Measurements from ENCODE around the gene DNAAF3. TPM values are rescaled to one million over a fixed set of nuclear protein-coding genes. Genes with fewer than 3 reads are reported as not detected.
"Not testable (repeated sequence)": the region's sequence is repeated elsewhere in the genome, so short reads cannot be mapped to it uniquely, and the experiment has no call there.

Gene DNAAF3
- total and polyA plus RNA-seq, 8 donors, result 1.2 to 3.3 (median 2.6) TPM

GRCh38 chr19:55173186-55173713 lies 6.8 kb upstream of the DNAAF3 start:
- Histone ChIP-seq H3K36me3 (no peaks in the 10 kb centered on the region), H3K4me1 (no peaks in the 10 kb centered on the region), H3K27ac (no peak overlapping the region), H3K9me3 (no peaks in the 10 kb centered on the region), H3K4me3 (peak overlapping the region in 3 of 4 donors; percentile 3 to 39 (median 20)), H3K27me3 (peaks cover 0 to 39% (median 7%) of the 10 kb centered on the region in 4 donors)
- peak in 2 of 4 donors; percentile 37 to 51 for ATAC-seq
- no peak for DNase-seq
- WGBS, 2 donors, result 3 to 5% methylated on average over 17 to 32 of the region's 32 CpGs
- intact Hi-C loops (cut with DNase I), result no loop called here
- TF ChIP-seq CTCF (IDR thresholded peaks at IDR 0.05), result no peak
- no peak for FAIRE-seq

- H3K9me3 ChIP-seq, result no peaks in the 10 kb centered on the region
- ATAC-seq, result no peak
- H3K27ac ChIP-seq, result no peak overlapping the region
- TF ChIP-seq CTCF (IDR thresholded peaks at IDR 0.05), result no peak
- H3K36me3 ChIP-seq, result no peaks in the 10 kb centered on the region
- DNase-seq, result no peak
- no peak overlapping the region for H3K4me3 ChIP-seq
- peaks cover 0 to 35% (median 7%) of the 10 kb centered on the region in 4 donors for H3K27me3 ChIP-seq
- intact Hi-C loops (cut with DNase I), result no loop called here
- FAIRE-seq, result no peak
- WGBS, 2 donors, result 11 to 13% methylated on average over 12 of the region's 12 CpGs
- no peaks in the 10 kb centered on the region for H3K4me1 ChIP-seq
Measured at GRCh38 chr19:55172741-55173140, 6.3 kb upstream of the DNAAF3 start.

GRCh38 chr19:55172318-55172717 lies 5.9 kb upstream of the DNAAF3 start:
- ATAC-seq; H3K36me3 ChIP-seq; H3K4me3 ChIP-seq; H3K4me1 ChIP-seq; DNase-seq; FAIRE-seq; intact Hi-C loops (cut with DNase I); H3K27ac ChIP-seq; H3K9me3 ChIP-seq: not testable (repeated sequence)
- peaks cover 0 to 31% (median 7%) of the 10 kb centered on the region in 4 donors for H3K27me3 ChIP-seq
- 46 to 50% methylated on average over 9 of the region's 9 CpGs for WGBS, 2 donors

- no peak for ATAC-seq
- Histone ChIP-seq H3K4me3 (no peak overlapping the region), H3K27me3 (peaks cover 0 to 26% (median 7%) of the 10 kb centered on the region in 4 donors), H3K4me1 (peaks cover 0 to 2% (median 0%) of the 10 kb centered on the region in 3 donors), H3K36me3 (no peaks in the 10 kb centered on the region), H3K27ac (no peak overlapping the region), H3K9me3 (no peaks in the 10 kb centered on the region)
- intact Hi-C loops (cut with DNase I), result no loop called here
- WGBS, 2 donors, result 66 to 76% methylated on average over 5 of the region's 5 CpGs
- no peak for FAIRE-seq
- TF ChIP-seq CTCF (IDR thresholded peaks at IDR 0.05), result no peak
- no peak for DNase-seq
Measured at GRCh38 chr19:55171440-55171839, 5.0 kb upstream of the DNAAF3 start.

- Histone ChIP-seq H3K36me3 (no peaks in the 10 kb centered on the region), H3K4me3 (no peak overlapping the region), H3K9me3 (no peaks in the 10 kb centered on the region), H3K27me3 (peaks cover 0 to 18% (median 0%) of the 10 kb centered on the region in 4 donors), H3K27ac (no peak overlapping the region), H3K4me1 (peaks cover 0 to 2% (median 0%) of the 10 kb centered on the region in 3 donors)
- WGBS, 2 donors, result 43% methylated on average over 4 of the region's 4 CpGs
- intact Hi-C loops (cut with DNase I), result no loop called here
- TF ChIP-seq CTCF (IDR thresholded peaks at IDR 0.05), result no peak
- no peak for DNase-seq
- FAIRE-seq, result no peak
- no peak for ATAC-seq
Measured at GRCh38 chr19:55169136-55169535, 2.7 kb upstream of the DNAAF3 start.

All from pancreas (tissue), 10 donors.